NT2/D1 (cell line): ENCODE results near the gene PRKAG2.

Experiments
- YY1 ChIP-seq: IDR thresholded peaks from 2 replicates; pipeline ENCODE4 v1.6.1; 2011; ENCODE audit not compliant: insufficient read length, insufficient read depth
- ZNF274 ChIP-seq: IDR thresholded peaks from 2 replicates; pipeline ENCODE4 v1.6.1; 2011; ENCODE audit warnings: mild to moderate bottlenecking, low read depth, low read length

DNA sequence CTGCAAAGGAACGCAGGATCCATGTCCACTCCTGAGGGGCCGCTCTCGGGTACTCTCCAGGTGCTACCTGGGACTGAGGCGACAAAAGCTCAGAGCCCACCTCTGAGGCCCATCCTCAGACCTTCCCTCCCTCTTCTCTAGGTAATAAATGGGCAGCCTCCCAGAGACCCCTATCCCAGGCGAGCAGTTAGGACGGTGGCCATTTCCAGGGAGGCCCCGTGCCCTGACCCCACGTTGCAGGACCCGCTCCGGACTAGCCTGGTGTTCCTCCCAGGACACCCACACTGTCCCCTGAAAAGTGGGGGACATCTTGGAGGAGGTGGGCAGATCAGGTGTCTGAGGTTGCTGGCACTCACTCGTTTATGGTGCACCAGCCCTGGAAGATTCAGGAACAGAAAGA is 44.3 kb downstream of the PRKAG2 start:
- no peak for TF ChIP-seq ZNF274
- TF ChIP-seq YY1, result no peak
